H9 (cell line): Measurements from ENCODE around the gene VAV2. TPM values are rescaled to one million over a fixed set of nuclear protein-coding genes. Genes with fewer than 3 reads are reported as not detected.

ENCODE experiments used
- DNase-seq: peaks from one replicate; pipeline ENCODE4 v3.0.0-alpha.2; 2017
- H2AFZ ChIP-seq: one replicate; pipeline ENCODE4 v1.6.1; 2013; ENCODE audit warnings: mild to moderate bottlenecking, low read length, control low read depth, moderate library complexity
- H2AK5ac ChIP-seq: 2 replicates; pipeline ENCODE4 v1.6.1; 2013; ENCODE audit warnings: low read length, control low read depth, mixed read lengths; ENCODE audit not compliant: insufficient read length
- H2BK120ac ChIP-seq: one replicate; pipeline ENCODE4 v1.6.1; 2013; ENCODE audit warnings: low read depth, mild to moderate bottlenecking, low read length, control low read depth, inconsistent platforms; ENCODE audit not compliant: poor library complexity, severe bottlenecking
- H2BK12ac ChIP-seq: 2 replicates; pipeline ENCODE4 v1.6.1; 2013; ENCODE audit warnings: low read length, control low read depth, mixed read lengths, low read depth; ENCODE audit not compliant: insufficient read length
- H2BK15ac ChIP-seq: 2 replicates; pipeline ENCODE4 v1.6.1; 2013; ENCODE audit warnings: low read depth, low read length, control low read depth
- H2BK20ac ChIP-seq: one replicate; pipeline ENCODE4 v1.6.1; 2013; ENCODE audit warnings: low read depth, mild to moderate bottlenecking, low read length, control low read depth, inconsistent platforms; ENCODE audit not compliant: poor library complexity, severe bottlenecking
- H2BK5ac ChIP-seq: 2 replicates; pipeline ENCODE4 v1.6.1; 2013; ENCODE audit warnings: low read length, control low read depth, mixed read lengths; ENCODE audit not compliant: insufficient read length
- H3K14ac ChIP-seq: 2 replicates; pipeline ENCODE4 v1.6.1; 2013; ENCODE audit warnings: low read length, control low read depth; ENCODE audit not compliant: insufficient read depth
- H3K18ac ChIP-seq: 2 replicates; pipeline ENCODE4 v1.6.1; 2013; ENCODE audit warnings: low read depth, mild to moderate bottlenecking, mixed read lengths, low read length, control low read depth; ENCODE audit not compliant: insufficient read length
- H3K23ac ChIP-seq: 2 replicates; pipeline ENCODE4 v1.6.1; 2013; ENCODE audit warnings: low read length, control low read depth, mixed read lengths, low read depth; ENCODE audit not compliant: insufficient read length
- H3K23me2 ChIP-seq: 2 replicates; pipeline ENCODE4 v1.6.1; 2013; ENCODE audit warnings: low read depth, mild to moderate bottlenecking, mixed read lengths, low read length, control low read depth; ENCODE audit not compliant: insufficient read length, poor library complexity, severe bottlenecking
- H3K27ac ChIP-seq: 2 replicates; pipeline ENCODE4 v1.5.1; 2013; ENCODE audit warnings: low read length, control low read depth, mixed read lengths, low read depth; ENCODE audit not compliant: insufficient read length
- H3K27me3 ChIP-seq: 2 replicates; pipeline ENCODE4 v1.6.1; 2013; ENCODE audit warnings: low read length, control low read depth, inconsistent platforms; ENCODE audit not compliant: insufficient read depth
- H3K4ac ChIP-seq: 2 replicates; pipeline ENCODE4 v1.6.1; 2013; ENCODE audit warnings: low read depth, mild to moderate bottlenecking, control low read depth, inconsistent platforms, low read length, moderate library complexity
- H3K4me1 ChIP-seq: 2 replicates; pipeline ENCODE4 v1.6.1; 2013; ENCODE audit warnings: low read length, control low read depth, inconsistent platforms; ENCODE audit not compliant: insufficient read depth
- H3K4me2 ChIP-seq: 2 replicates; pipeline ENCODE4 v1.6.1; 2013; ENCODE audit warnings: low read length, control low read depth, mixed read lengths; ENCODE audit not compliant: insufficient read length, insufficient read depth
- H3K56ac ChIP-seq: 2 replicates; pipeline ENCODE4 v1.6.1; 2013; ENCODE audit warnings: low read depth, mild to moderate bottlenecking, mixed read lengths, low read length, control low read depth; ENCODE audit not compliant: insufficient read length
- H3K79me1 ChIP-seq: 2 replicates; pipeline ENCODE4 v1.6.1; 2013; ENCODE audit warnings: low read depth, mild to moderate bottlenecking, moderate library complexity, low read length, control low read depth, inconsistent platforms; ENCODE audit not compliant: insufficient read depth, poor library complexity, severe bottlenecking
- H3K79me2 ChIP-seq: 2 replicates; pipeline ENCODE4 v1.6.1; 2013; ENCODE audit warnings: low read length, control low read depth, inconsistent platforms; ENCODE audit not compliant: insufficient read depth
- H3K9ac ChIP-seq: 2 replicates; pipeline ENCODE4 v1.6.1; 2013; ENCODE audit warnings: low read length, control low read depth, mixed read lengths; ENCODE audit not compliant: insufficient read length; ENCODE audit errors: extremely low read depth
- H3K9me3 ChIP-seq: one replicate; pipeline ENCODE4 v1.6.1; 2013; ENCODE audit warnings: low read depth, low read length, inconsistent platforms; ENCODE audit not compliant: control insufficient read depth
- H3T11ph ChIP-seq: one replicate; pipeline ENCODE4 v1.6.1; 2013; ENCODE audit warnings: mild to moderate bottlenecking, low read length, control low read depth, inconsistent platforms
- H4K20me1 ChIP-seq: one replicate; pipeline ENCODE4 v1.6.1; 2013; ENCODE audit not compliant: control insufficient read depth, insufficient read length, insufficient read depth
- H4K5ac ChIP-seq: 2 replicates; pipeline ENCODE4 v1.6.1; 2013; ENCODE audit warnings: low read depth, mild to moderate bottlenecking, mixed read lengths, low read length, control low read depth; ENCODE audit not compliant: insufficient read length
- H4K8ac ChIP-seq: replicated peaks from 2 replicates; pipeline ENCODE4 v1.6.1; 2013; ENCODE audit warnings: low read length, control low read depth, mixed read lengths, low read depth; ENCODE audit not compliant: insufficient read length
- H4K91ac ChIP-seq: 2 replicates; pipeline ENCODE4 v1.6.1; 2013; ENCODE audit warnings: low read depth, mild to moderate bottlenecking, moderate library complexity, mixed read lengths, low read length, control low read depth; ENCODE audit not compliant: insufficient read length
- H3K27ac Mint-ChIP-seq, 3 experiments: 2 replicates in 2 of 3; 3 replicates in 1 of 3; pipeline ENCODE4 v1.8.0; 2020 to 2021; ENCODE audit warnings: mixed read lengths in 3 of 3, mild to moderate bottlenecking in 1 of 3, moderate library complexity in 1 of 3
- H3K27me3 Mint-ChIP-seq: 2 replicates; pipeline ENCODE4 v1.8.0; 2021; ENCODE audit warnings: low read depth, mild to moderate bottlenecking, moderate library complexity, mixed read lengths
- H3K36me3 Mint-ChIP-seq, 3 experiments: 2 replicates in 2 of 3; 3 replicates in 1 of 3; pipeline ENCODE4 v1.8.0; 2020 to 2021; ENCODE audit warnings: low read depth in 3 of 3, mixed read lengths in 3 of 3; ENCODE audit not compliant: insufficient read depth in 1 of 3
- H3K4me1 Mint-ChIP-seq, 2 experiments: 2 replicates each; pipeline ENCODE4 v1.8.0; 2020; ENCODE audit warnings: mixed read lengths in 2 of 2
- H3K4me3 Mint-ChIP-seq, 2 experiments: 2 replicates in 1 of 2; 3 replicates in 1 of 2; pipeline ENCODE4 v1.8.0; 2020 to 2021; ENCODE audit warnings: mild to moderate bottlenecking in 2 of 2, mixed read lengths in 2 of 2, moderate library complexity in 1 of 2
- H3K9me3 Mint-ChIP-seq, 2 experiments: 2 replicates in 1 of 2; 3 replicates in 1 of 2; pipeline ENCODE4 v1.8.0; 2020; ENCODE audit warnings: mild to moderate bottlenecking in 2 of 2, mixed read lengths in 2 of 2, moderate library complexity in 1 of 2
- CTCF ChIP-seq: fragments of 200-600 bp; sonication (generic); conservative IDR thresholded peaks from 3 replicates; pipeline ENCODE4 v1.8.0; 2021; ENCODE audit warnings: antibody characterized with exemption, mild to moderate bottlenecking
- WGBS: extraction: QIAGEN DNeasy Blood & Tissue Kit; methylation state at CpG from one replicate; pipeline ENCODE4 v1.1.7; 2013; ENCODE audit warnings: missing lambda C conversion rate, low lambda C conversion rate, mixed read lengths; ENCODE audit not compliant: insufficient read length; ENCODE audit errors: extremely low coverage; 5-methylcytosine and 5-hydroxymethylcytosine counted together
- total RNA-seq: library from RNA; stranded (reverse); gene quantifications from 2 replicates; pipeline ENCODE4 v1.2.1, GENCODE V29; 2021

The VAV2 gene
- total RNA-seq, 1 experiment from 2014 or later: 58.7 TPM

- no peak for DNase-seq
- Histone ChIP-seq H2BK120ac (no peak overlapping the region), H3K4me2 (no peak overlapping the region), H3K56ac (no peak overlapping the region), H3K4ac (no peak overlapping the region), H3T11ph (no peak overlapping the region), H3K79me1 (peaks cover 3% of the 10 kb centered on the region), H3K14ac (no peak overlapping the region; the same call in 1 of the 2 replicates), H4K20me1 (no peaks in the 10 kb centered on the region), H3K9me3 (no peaks in the 10 kb centered on the region), H3K23ac (no peak overlapping the region), H2BK5ac (no peak overlapping the region), H3K23me2 (no peaks in the 10 kb centered on the region), H3K27ac (no peak overlapping the region), H3K79me2 (peaks cover 2% of the 10 kb centered on the region; the same call in 1 of the 2 replicates), H2BK12ac (no peak overlapping the region), H4K5ac (no peak overlapping the region), H3K4me1 (peaks cover 3% of the 10 kb centered on the region; the same call in 1 of the 2 replicates), H2AK5ac (no peak overlapping the region), H4K8ac (no peak overlapping the region), H3K18ac (no peak overlapping the region), H3K9ac (no peak overlapping the region), H4K91ac (no peak overlapping the region), H2BK15ac (no peak overlapping the region), H2BK20ac (no peak overlapping the region), H2AFZ (no peak overlapping the region), H3K27me3 (no peaks in the 10 kb centered on the region)
- no peak for TF ChIP-seq CTCF
- no peaks in the 10 kb centered on the region for H3K9me3 Mint-ChIP-seq
- H3K4me1 Mint-ChIP-seq: peaks cover 14 to 34% of the 10 kb centered on the region in 2 experiments
- WGBS: no CpG with 5 or more reads among the region's 29 CpGs
- no peak overlapping the region for H3K4me3 Mint-ChIP-seq
- no peaks in the 10 kb centered on the region; the same call in none of the 2 replicates for H3K27me3 Mint-ChIP-seq
- peaks cover 0 to 16% (median 6%) of the 10 kb centered on the region in 3 experiments; a peak in 4 of 7 replicates for H3K36me3 Mint-ChIP-seq
- H3K27ac Mint-ChIP-seq: no peak overlapping the region
Measured at GRCh38 chr9:133834080-133834976, 157.8 kb downstream of the VAV2 start.
